Tibial nerve (tissue), 4 donors: ENCODE results near the gene RAB15.

Source experiments
- EP300 ChIP-seq, 2 donors: sonication (generic); formaldehyde crosslinking; IDR thresholded peaks; one replicate each; pipeline ENCODE4 v1.6.1; 2017; ENCODE audit warnings: antibody characterized with exemption in 2 of 2, mild to moderate bottlenecking in 1 of 2
- TF ChIP-seq, protein P1 (sequence below), 5 experiments: fragments of 200-600 bp in 3 of 5; fragments of 450-650 bp in 2 of 5; sonication (generic) in 3 of 5; IDR thresholded peaks; one replicate each; pipeline ENCODE4 v1.5.1; 2016 to 2019; ENCODE audit warnings: antibody characterized with exemption in 5 of 5, mild to moderate bottlenecking in 3 of 5, moderate library complexity in 2 of 5

DNA sequence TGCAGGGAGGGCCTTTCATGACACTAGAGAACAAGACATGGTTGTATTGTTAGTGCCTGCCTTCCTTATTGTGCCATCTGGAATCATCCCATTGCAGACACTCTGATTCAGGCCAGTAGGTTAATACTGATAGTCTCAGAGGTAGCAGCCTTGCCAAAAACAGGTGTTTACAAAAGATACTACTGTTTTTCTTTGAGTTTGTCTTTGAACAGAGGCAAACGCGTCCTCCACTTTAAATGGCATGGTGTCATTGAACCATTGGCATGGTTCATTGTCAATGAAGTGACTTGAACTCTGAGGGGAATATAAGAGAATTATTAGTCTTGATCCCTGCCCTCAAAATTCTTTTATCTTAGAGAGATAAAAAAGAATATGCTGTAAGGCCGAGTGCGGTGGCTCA, 18.8 kb upstream of the RAB15 start:
- TF ChIP-seq, protein P1, sequence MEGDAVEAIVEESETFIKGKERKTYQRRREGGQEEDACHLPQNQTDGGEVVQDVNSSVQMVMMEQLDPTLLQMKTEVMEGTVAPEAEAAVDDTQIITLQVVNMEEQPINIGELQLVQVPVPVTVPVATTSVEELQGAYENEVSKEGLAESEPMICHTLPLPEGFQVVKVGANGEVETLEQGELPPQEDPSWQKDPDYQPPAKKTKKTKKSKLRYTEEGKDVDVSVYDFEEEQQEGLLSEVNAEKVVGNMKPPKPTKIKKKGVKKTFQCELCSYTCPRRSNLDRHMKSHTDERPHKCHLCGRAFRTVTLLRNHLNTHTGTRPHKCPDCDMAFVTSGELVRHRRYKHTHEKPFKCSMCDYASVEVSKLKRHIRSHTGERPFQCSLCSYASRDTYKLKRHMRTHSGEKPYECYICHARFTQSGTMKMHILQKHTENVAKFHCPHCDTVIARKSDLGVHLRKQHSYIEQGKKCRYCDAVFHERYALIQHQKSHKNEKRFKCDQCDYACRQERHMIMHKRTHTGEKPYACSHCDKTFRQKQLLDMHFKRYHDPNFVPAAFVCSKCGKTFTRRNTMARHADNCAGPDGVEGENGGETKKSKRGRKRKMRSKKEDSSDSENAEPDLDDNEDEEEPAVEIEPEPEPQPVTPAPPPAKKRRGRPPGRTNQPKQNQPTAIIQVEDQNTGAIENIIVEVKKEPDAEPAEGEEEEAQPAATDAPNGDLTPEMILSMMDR (IDR thresholded peaks at IDR 0.05), result no peak
- TF ChIP-seq EP300 (IDR thresholded peaks at IDR 0.05), result no peak
